BLaER1 treated with 17β-estradiol and CSF1 and Interleukin-3, amounts not matched to agents 10 nM and 100 nM (cell line): ENCODE data around the gene FHOD3.
"Not testable (repeated sequence)": the region's sequence is repeated elsewhere in the genome, so short reads cannot be mapped to it uniquely, and the experiment has no call there.

Source experiments
- H3K27ac ChIP-seq, 11 experiments: shearing (Covaris generic); formaldehyde crosslinking; 2 replicates each; pipeline ENCODE4 v1.8.1; 2022
- H3K27me3 ChIP-seq, 11 experiments: shearing (Covaris generic); formaldehyde crosslinking; 2 replicates each; pipeline ENCODE4 v1.8.1; 2022
- H3K36me3 ChIP-seq, 11 experiments: shearing (Covaris generic); formaldehyde crosslinking; 2 replicates each; pipeline ENCODE4 v1.8.1; 2022
- H3K4me1 ChIP-seq, 10 experiments: shearing (Covaris generic); formaldehyde crosslinking; 2 replicates each; pipeline ENCODE4 v1.8.1; 2022
- H3K4me2 ChIP-seq, 11 experiments: shearing (Covaris generic); formaldehyde crosslinking; 2 replicates each; pipeline ENCODE4 v1.8.1; 2022
- H3K4me3 ChIP-seq, 10 experiments: shearing (Covaris generic); formaldehyde crosslinking; 2 replicates each; pipeline ENCODE4 v1.8.1; 2022
- H3K9ac ChIP-seq, 11 experiments: shearing (Covaris generic); formaldehyde crosslinking; 2 replicates each; pipeline ENCODE4 v1.8.1; 2022
- H3K9me3 ChIP-seq, 11 experiments: shearing (Covaris generic); formaldehyde crosslinking; replicated peaks in 1 of 11; 2 replicates each; pipeline ENCODE4 v1.8.1; 2022
- H4K20me1 ChIP-seq, 11 experiments: shearing (Covaris generic); formaldehyde crosslinking; 2 replicates each; pipeline ENCODE4 v1.8.1; 2022
- Cebpa-rat ChIP-seq, 11 experiments: shearing (Covaris generic); IDR thresholded peaks; 2 replicates each; pipeline ENCODE4 v1.8.1; 2022

The FHOD3 gene

DNA sequence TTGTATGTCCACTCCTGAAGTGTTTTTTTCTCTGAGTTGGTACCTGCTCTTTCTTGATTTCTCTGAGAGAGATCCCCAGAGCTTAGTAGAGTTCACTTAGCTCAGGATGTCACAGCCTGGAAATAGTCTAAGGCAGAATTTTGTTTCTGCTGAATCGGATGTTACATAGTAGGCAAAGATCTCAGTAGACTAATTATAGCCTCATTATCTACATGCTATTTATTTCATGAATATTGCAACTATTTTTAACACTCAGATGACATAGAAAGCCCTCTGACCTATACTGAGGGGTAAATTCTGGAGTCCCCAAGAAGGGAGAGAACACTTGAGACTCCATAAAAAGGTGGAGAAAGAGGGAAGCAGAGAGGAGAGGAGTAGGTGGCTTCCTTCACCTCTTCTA, 160.2 kb downstream of the FHOD3 start:
- H3K27ac ChIP-seq, result no peak overlapping the region
- H3K27me3 ChIP-seq, result no peaks in the 10 kb centered on the region
- peaks cover 0 to 21% (median 15%) of the 10 kb centered on the region in 10 experiments; a peak in 17 of 20 replicates for H3K4me1 ChIP-seq
- no peak for TF ChIP-seq Cebpa-rat (IDR thresholded peaks at IDR 0.05)
- no peak overlapping the region for H3K4me3 ChIP-seq
- no peaks in the 10 kb centered on the region for H4K20me1 ChIP-seq
- no peaks in the 10 kb centered on the region for H3K9me3 ChIP-seq
- H3K9ac ChIP-seq, result no peak overlapping the region
- no peaks in the 10 kb centered on the region for H3K36me3 ChIP-seq
- peak overlapping the region in 7 of 11 experiments; percentile 25 to 51 (median 44); a peak in 14 of 22 replicates for H3K4me2 ChIP-seq

GRCh38 chr18:36458306-36458705, 160.8 kb downstream of the FHOD3 start:
- H3K9me3 ChIP-seq, result no peaks in the 10 kb centered on the region
- peak overlapping the region in 8 of 11 experiments; percentile 25 to 51 (median 38); a peak in 16 of 22 replicates for H3K4me2 ChIP-seq
- H3K4me1 ChIP-seq, result peaks cover 0 to 21% (median 15%) of the 10 kb centered on the region in 10 experiments; a peak in 17 of 20 replicates
- no peak overlapping the region for H3K27ac ChIP-seq
- no peaks in the 10 kb centered on the region for H4K20me1 ChIP-seq
- H3K9ac ChIP-seq, result no peak overlapping the region
- H3K36me3 ChIP-seq, result no peaks in the 10 kb centered on the region
- no peak for TF ChIP-seq Cebpa-rat (IDR thresholded peaks at IDR 0.05)
- no peak overlapping the region for H3K4me3 ChIP-seq
- H3K27me3 ChIP-seq, result no peaks in the 10 kb centered on the region

GRCh38 chr18:36459203-36459602, 161.7 kb downstream of the FHOD3 start:
- Histone ChIP-seq H3K9me3 (no peaks in the 10 kb centered on the region), H3K9ac (no peak overlapping the region), H3K4me2 (0 out of 22 replicates have a peak overlapping the region, but pooled peaks of 1 of the 11 experiments have one; percentile 51), H3K27ac (no peak overlapping the region), H3K4me1 (peaks cover 0 to 21% (median 15%) of the 10 kb centered on the region in 10 experiments; a peak in 17 of 20 replicates), H4K20me1 (no peaks in the 10 kb centered on the region), H3K36me3 (no peaks in the 10 kb centered on the region), H3K27me3 (no peaks in the 10 kb centered on the region), H3K4me3 (no peak overlapping the region)
- TF ChIP-seq Cebpa-rat (IDR thresholded peaks at IDR 0.05), result no peak

DNA sequence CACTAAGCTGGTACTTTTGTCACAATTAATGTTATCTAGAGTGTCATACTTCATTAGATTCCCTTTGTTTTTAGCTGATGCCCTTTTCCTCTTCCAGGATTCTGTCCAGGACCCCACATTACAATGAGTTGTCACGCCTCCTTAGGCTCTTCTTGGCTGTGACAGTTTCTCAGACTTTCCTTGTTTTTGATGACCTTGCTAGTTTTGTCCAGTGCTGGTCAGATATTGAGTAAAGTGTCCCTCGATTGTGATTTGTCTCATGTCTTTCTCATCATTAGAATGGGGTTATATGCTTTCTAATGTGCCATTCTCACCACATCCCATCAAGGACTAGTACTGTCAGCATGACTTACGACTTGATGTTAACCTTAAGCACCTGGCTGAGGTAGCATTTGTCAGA, 162.3 kb downstream of the FHOD3 start:
- Histone ChIP-seq H3K4me3 (no peak overlapping the region), H3K36me3 (no peaks in the 10 kb centered on the region), H3K27me3 (no peaks in the 10 kb centered on the region), H4K20me1 (no peaks in the 10 kb centered on the region), H3K9me3 (no peaks in the 10 kb centered on the region), H3K27ac (no peak overlapping the region), H3K4me1 (peaks cover 0 to 21% (median 15%) of the 10 kb centered on the region in 10 experiments; a peak in 17 of 20 replicates), H3K4me2 (no peak overlapping the region), H3K9ac (no peak overlapping the region)
- no peak for TF ChIP-seq Cebpa-rat (IDR thresholded peaks at IDR 0.05)

GRCh38 chr18:36460324-36460850, 162.9 kb downstream of the FHOD3 start:
- Histone ChIP-seq H3K4me1 (peaks cover 0 to 21% (median 15%) of the 10 kb centered on the region in 10 experiments; a peak in 17 of 20 replicates), H3K4me2 (no peak overlapping the region), H3K27me3 (no peaks in the 10 kb centered on the region), H3K36me3 (no peaks in the 10 kb centered on the region), H3K9me3 (no peaks in the 10 kb centered on the region), H3K27ac (no peak overlapping the region), H4K20me1 (no peaks in the 10 kb centered on the region), H3K9ac (no peak overlapping the region), H3K4me3 (no peak overlapping the region)
- no peak for TF ChIP-seq Cebpa-rat (IDR thresholded peaks at IDR 0.05)

DNA sequence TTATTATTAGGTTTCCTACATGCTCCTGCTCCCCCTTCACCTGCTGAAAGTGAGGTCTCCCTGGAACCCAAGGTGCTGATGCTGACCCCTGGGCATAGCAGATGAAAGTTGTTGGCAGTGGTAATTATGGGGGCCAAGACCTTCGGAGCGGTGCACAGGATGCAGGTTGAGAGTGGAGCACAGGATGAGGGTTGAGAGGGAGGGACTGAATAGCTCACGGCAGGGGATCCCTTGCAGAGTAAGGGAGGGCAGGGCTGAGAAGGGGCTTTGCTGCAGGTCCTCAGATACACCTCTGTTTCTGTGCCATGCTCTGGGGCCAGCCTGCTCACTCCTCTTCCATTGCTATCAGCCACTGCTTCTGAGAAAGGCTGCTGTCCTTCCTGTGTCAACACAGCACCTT, 163.3 kb downstream of the FHOD3 start:
- Histone ChIP-seq H3K9me3 (no peaks in the 10 kb centered on the region), H3K4me2 (no peak overlapping the region), H3K36me3 (no peaks in the 10 kb centered on the region), H3K27ac (no peak overlapping the region), H3K27me3 (no peaks in the 10 kb centered on the region), H3K4me3 (no peak overlapping the region), H4K20me1 (no peaks in the 10 kb centered on the region), H3K4me1 (peaks cover 0 to 21% (median 15%) of the 10 kb centered on the region in 10 experiments; a peak in 17 of 20 replicates), H3K9ac (no peak overlapping the region)
- TF ChIP-seq Cebpa-rat (IDR thresholded peaks at IDR 0.05), result no peak

GRCh38 chr18:36461551-36461987, 164.1 kb downstream of the FHOD3 start:
- Histone ChIP-seq H3K9ac (no peak overlapping the region), H3K4me2 (no peak overlapping the region), H3K9me3 (no peaks in the 10 kb centered on the region), H3K4me3 (no peak overlapping the region), H4K20me1 (no peaks in the 10 kb centered on the region), H3K27ac (no peak overlapping the region), H3K4me1 (peaks cover 0 to 21% (median 15%) of the 10 kb centered on the region in 10 experiments; a peak in 17 of 20 replicates), H3K36me3 (no peaks in the 10 kb centered on the region), H3K27me3 (no peaks in the 10 kb centered on the region)
- no peak for TF ChIP-seq Cebpa-rat (IDR thresholded peaks at IDR 0.05)

- not testable (repeated sequence) for H3K9ac ChIP-seq
Measured at GRCh38 chr18:36463516-36463915, 166.0 kb downstream of the FHOD3 start.

GRCh38 chr18:36464126-36464651, 166.7 kb downstream of the FHOD3 start:
- no peak overlapping the region for H3K27ac ChIP-seq
- no peaks in the 10 kb centered on the region for H3K9me3 ChIP-seq
- no peaks in the 10 kb centered on the region for H3K36me3 ChIP-seq
- H3K9ac ChIP-seq, result no peak overlapping the region
- TF ChIP-seq Cebpa-rat (IDR thresholded peaks at IDR 0.05), result no peak
- H3K27me3 ChIP-seq, result no peaks in the 10 kb centered on the region
- no peaks in the 10 kb centered on the region for H4K20me1 ChIP-seq
- H3K4me2 ChIP-seq, result no peak overlapping the region
- H3K4me3 ChIP-seq, result no peak overlapping the region
- H3K4me1 ChIP-seq, result peaks cover 0 to 6% (median 2%) of the 10 kb centered on the region in 10 experiments; a peak in 8 of 20 replicates

More at GRCh38 chr18:36463516-36463915, 166.0 kb downstream of the FHOD3 start:
- H3K4me2 ChIP-seq, H3K4me3 ChIP-seq, H3K36me3 ChIP-seq, H3K27me3 ChIP-seq, H4K20me1 ChIP-seq, H3K9me3 ChIP-seq, H3K27ac ChIP-seq: not testable (repeated sequence)
- peaks cover 0 to 13% (median 6%) of the 10 kb centered on the region in 10 experiments; a peak in 13 of 20 replicates for H3K4me1 ChIP-seq

DNA sequence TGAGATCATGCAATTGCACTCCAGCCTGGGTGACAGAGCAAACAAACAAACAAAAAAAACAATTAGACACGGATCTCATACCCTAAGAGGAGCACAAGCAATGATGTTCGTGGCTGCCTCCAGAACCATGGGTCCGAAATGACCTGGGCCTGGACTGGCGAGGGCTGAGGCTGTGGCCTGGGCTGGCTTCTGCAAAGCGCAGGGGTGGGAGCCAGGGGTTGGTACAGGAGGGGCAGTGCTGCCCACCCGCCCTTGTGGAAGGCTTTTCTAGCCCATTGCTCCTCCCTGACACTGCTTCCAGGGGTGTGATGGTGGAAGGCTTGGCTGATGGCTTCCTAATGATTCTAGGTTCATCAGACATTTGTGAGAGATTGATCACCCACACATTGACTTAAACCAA, 167.8 kb downstream of the FHOD3 start:
- no peaks in the 10 kb centered on the region for H4K20me1 ChIP-seq
- no peaks in the 10 kb centered on the region for H3K27me3 ChIP-seq
- H3K4me2 ChIP-seq, result no peak overlapping the region
- H3K9ac ChIP-seq, result no peak overlapping the region
- no peak overlapping the region for H3K27ac ChIP-seq
- no peak overlapping the region for H3K4me3 ChIP-seq
- no peaks in the 10 kb centered on the region for H3K36me3 ChIP-seq
- H3K9me3 ChIP-seq, result no peaks in the 10 kb centered on the region
- TF ChIP-seq Cebpa-rat (IDR thresholded peaks at IDR 0.05), result no peak
- peaks cover 0 to 5% (median 0%) of the 10 kb centered on the region in 10 experiments; a peak in 1 of 20 replicates for H3K4me1 ChIP-seq
